Measurements from ENCODE around the gene BTBD1. TPM values are rescaled to one million over a fixed set of nuclear protein-coding genes. Genes with fewer than 3 reads are reported as not detected.

The BTBD1 gene
- total RNA-seq (2014; rRNA removed; shearing (Covaris generic)), result 92.4 and 95.2 TPM in 2 replicates

GRCh38 chr15:83066734-83067637 is at the start of gene BTBD1:
BTBD1 (minus strand) TSS chr15:83067252; CDS start chr15:83067151, 101 bp downstream.
- peak; percentile 98 for DNase-seq (ENCODE audit: low read depth)

- DNase-seq (ENCODE audit: low read depth), result no peak
These were observed 48.9 kb upstream of the BTBD1 start for GRCh38 chr15:83115831-83116565.

GRCh38 chr15:83115410-83115809 is 48.4 kb upstream of the BTBD1 start:
- no peak for DNase-seq (ENCODE audit: low read depth)

- DNase-seq (ENCODE audit: low read depth), result no peak
These were observed 47.8 kb upstream of the BTBD1 start for GRCh38 chr15:83114856-83115255.

GRCh38 chr15:83113881-83114674 is 47.0 kb upstream of the BTBD1 start:
- DNase-seq (ENCODE audit: low read depth), result no peak

GRCh38 chr15:83112956-83113299 is 45.9 kb upstream of the BTBD1 start:
- DNase-seq (ENCODE audit: low read depth), result no peak

GRCh38 chr15:83112233-83112955 is 45.3 kb upstream of the BTBD1 start:
- DNase-seq (ENCODE audit: low read depth), result peak; percentile 31

GRCh38 chr15:83111149-83111548 is 44.1 kb upstream of the BTBD1 start:
- DNase-seq (ENCODE audit: low read depth), result no peak

- DNase-seq (ENCODE audit: low read depth), result no peak
These were observed 43.3 kb upstream of the BTBD1 start for GRCh38 chr15:83110381-83110780.

GRCh38 chr15:83109532-83109931 is 42.5 kb upstream of the BTBD1 start:
- no peak for DNase-seq (ENCODE audit: low read depth)

GRCh38 chr15:83108266-83109219 is 41.5 kb upstream of the BTBD1 start:
- no peak for DNase-seq (ENCODE audit: low read depth)

- DNase-seq (ENCODE audit: low read depth), result no peak
These were observed 40.8 kb upstream of the BTBD1 start for GRCh38 chr15:83107841-83108181.

- DNase-seq (ENCODE audit: low read depth), result no peak
These were observed 40.2 kb upstream of the BTBD1 start, which contains the start of gene TM6SF1 for GRCh38 chr15:83106994-83107840. TM6SF1 (plus strand) TSS chr15:83107645; CDS start chr15:83107681, 36 bp downstream.

GRCh38 chr15:83105440-83105839 is 38.4 kb upstream of the BTBD1 start:
- DNase-seq (ENCODE audit: low read depth), result no peak

- no peak for DNase-seq (ENCODE audit: low read depth)
These were observed 37.1 kb upstream of the BTBD1 start for GRCh38 chr15:83104141-83104540.

- DNase-seq (ENCODE audit: low read depth), result no peak
These were observed 35.3 kb upstream of the BTBD1 start for GRCh38 chr15:83102346-83102745.

- no peak for DNase-seq (ENCODE audit: low read depth)
These were observed 33.1 kb upstream of the BTBD1 start for GRCh38 chr15:83100097-83100646.

- no peak for DNase-seq (ENCODE audit: low read depth)
These were observed 32.2 kb upstream of the BTBD1 start for GRCh38 chr15:83099290-83099689.

GRCh38 chr15:83098079-83098478 is 31.0 kb upstream of the BTBD1 start:
- no peak for DNase-seq (ENCODE audit: low read depth)

Measured in RPMI7951 (cell line).